GM12874 (cell line): ENCODE measurements around the gene GCNA.

Source experiments
- CTCF ChIP-seq: IDR thresholded peaks from 2 replicates; pipeline ENCODE4 v1.5.1; 2011; ENCODE audit warnings: low read depth, mild to moderate bottlenecking, control low read depth, low read length, moderate library complexity; ENCODE audit not compliant: insufficient read depth

GCNA gene

GRCh38 chrX:71536285-71536684 lies 42.0 kb upstream of the GCNA start:
- no peak for TF ChIP-seq CTCF

GRCh38 chrX:71537743-71538142 lies 40.5 kb upstream of the GCNA start:
- TF ChIP-seq CTCF: no peak

GRCh38 chrX:71540801-71541200 lies 37.4 kb upstream of the GCNA start:
- TF ChIP-seq CTCF: no peak

- no peak for TF ChIP-seq CTCF
These were observed 36.8 kb upstream of the GCNA start for GRCh38 chrX:71541210-71542022.

- TF ChIP-seq CTCF: no peak
These were observed 35.8 kb upstream of the GCNA start for GRCh38 chrX:71542411-71542810.

GRCh38 chrX:71542825-71543224 lies 35.4 kb upstream of the GCNA start:
- TF ChIP-seq CTCF: no peak

GRCh38 chrX:71543316-71543715 lies 34.9 kb upstream of the GCNA start:
- no peak for TF ChIP-seq CTCF
